ENCODE results near the gene ANO10.
"Not testable (repeated sequence)": the region's sequence is repeated elsewhere in the genome, so short reads cannot be mapped to it uniquely, and the experiment has no call there.

Gene ANO10

DNA sequence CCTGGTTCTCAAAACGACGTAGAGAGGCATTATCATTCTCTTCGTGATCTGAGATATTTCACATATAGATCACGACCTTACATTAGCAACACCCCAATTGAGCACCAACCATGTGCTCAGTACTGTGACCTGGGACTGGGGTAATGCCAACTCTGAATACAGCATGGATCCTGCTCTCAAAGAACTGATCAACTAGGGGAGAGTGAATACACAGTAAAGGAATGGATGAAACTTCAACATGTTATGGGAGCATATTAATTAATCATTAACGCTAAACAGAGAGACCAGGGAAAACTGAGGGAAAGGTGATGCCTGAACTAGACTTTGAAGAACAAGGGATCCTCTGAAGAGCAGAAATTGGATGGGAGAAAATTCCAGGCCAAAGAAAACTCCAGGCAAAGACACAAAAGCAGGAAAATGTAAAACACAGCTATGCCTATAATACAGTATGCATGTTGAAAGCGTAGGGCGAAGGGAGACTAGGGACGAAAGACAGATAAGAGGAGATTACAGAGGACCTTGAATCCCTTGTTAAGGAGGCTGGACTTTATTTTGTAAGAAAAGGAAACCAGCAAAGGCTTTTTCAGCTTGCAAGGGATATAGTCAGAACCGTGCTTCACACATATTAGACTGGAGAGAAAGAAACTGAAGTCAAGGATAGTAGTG is 105.7 kb downstream of the ANO10 start:
- DNase-seq (ENCODE audit: low read depth) = no peak

DNA sequence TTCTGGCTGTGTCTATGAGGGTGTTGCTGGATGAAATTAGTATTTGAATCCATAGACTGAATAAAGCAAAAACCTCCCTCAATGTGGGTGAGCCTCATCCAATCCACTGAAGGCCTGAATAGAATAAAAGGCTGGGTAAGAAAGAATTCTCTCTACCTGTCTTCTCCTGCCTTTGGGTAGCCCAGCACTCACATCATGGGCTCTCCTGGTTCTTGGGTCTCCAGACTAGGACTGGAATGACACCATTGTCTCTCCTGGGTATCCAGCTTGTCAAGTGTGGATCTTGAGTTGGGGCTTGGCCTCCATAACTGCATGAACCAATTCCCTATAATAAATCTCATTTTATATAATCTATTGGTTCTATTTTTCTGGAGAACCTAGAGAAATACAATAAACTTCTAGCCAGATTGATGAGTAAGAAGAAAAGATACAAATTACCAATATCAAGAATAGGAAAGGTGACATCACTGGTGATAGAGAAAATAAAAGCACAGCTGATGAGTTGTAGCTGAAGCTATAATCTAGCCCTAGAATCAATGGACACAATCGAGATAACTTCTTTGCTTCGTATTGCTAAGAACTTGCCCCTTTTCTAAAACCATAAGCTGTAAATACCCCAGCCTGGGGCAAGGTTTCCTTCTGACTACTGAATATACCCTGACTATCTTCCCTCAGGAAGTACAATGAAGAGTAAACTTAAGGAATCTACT is 106.4 kb downstream of the ANO10 start:
- DNase-seq (ENCODE audit: low read depth) = no peak

DNA sequence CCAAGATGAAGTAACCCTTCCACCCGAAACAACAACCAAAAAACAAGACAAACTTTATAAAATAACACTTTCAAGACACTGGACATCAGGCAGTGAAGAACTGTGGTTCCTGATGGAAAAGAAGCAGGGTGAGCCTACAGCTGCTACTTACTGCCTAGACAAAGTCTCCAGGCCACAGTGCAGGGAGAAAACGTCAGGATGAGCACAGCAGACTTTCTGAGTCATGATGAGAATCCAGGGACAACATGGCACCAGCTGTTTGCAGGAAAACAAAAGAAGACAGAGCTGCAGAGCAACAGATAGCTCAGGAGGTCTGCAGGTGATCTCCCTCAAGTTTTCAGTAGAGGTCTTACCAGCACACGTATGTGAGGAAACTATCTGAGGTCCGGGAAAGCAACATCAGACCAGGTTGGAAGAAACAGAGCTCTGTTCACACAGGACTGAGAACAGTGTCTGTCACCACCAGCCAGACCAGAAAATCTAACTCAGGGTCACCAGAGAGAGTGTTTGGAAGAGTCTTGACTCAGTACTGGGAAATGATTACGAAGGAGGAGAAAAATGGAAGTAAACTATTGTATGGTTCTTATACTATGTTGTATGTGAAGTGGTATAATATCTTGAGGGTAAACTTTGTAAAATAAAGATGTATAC is 108.9 kb downstream of the ANO10 start:
- DNase-seq (ENCODE audit: low read depth) = peak; percentile 37

GRCh38 chr3:43506644-43507043 is 115.2 kb downstream of the ANO10 start:
- no peak for DNase-seq (ENCODE audit: low read depth)

DNA sequence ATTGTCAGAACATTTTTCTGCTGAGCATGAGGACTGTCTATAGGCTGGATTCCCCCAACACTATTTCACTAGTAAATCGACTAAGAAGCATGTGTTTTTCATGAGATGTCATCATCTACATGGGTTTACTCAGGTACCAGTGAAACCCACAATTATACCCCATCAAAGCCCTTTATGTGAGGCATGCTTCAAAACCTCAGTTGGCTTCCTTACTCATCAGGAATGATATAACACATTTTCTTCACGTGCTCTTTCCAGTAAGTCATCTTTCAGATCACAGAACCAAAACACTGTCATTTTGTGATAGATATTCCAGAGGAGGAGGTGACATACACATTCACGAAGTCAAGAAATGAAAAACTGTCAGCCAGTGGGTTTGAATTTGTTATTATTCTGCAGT is 116.5 kb downstream of the ANO10 start:
- no peak for DNase-seq (ENCODE audit: low read depth)

GRCh38 chr3:43503067-43503728 is 118.6 kb downstream of the ANO10 start:
- no peak for DNase-seq (ENCODE audit: low read depth)

- no peak for DNase-seq (ENCODE audit: low read depth)
These were observed 122.6 kb downstream of the ANO10 start for GRCh38 chr3:43499256-43499655.

GRCh38 chr3:43497905-43498365 is 123.9 kb downstream of the ANO10 start:
- DNase-seq (ENCODE audit: low read depth) = no peak

DNA sequence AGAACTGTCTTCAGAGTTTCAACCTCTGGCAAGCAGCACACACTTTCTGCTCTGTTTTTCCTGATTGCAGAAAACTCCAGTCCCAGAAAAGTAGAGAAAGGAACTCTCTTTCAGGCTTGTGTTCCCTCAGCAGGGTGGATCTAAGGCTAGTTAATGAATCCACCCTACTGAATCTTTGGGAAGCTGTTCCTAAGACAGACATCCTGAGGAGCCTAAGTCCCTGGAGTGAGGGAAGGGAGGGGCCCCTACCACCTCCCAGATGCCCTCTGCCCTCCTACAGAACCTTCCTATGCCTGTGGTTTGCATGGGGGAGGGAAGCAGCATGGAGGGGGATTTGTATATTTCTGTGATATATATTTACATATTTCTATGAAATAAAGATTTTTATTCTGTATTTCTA is 124.4 kb downstream of the ANO10 start:
- no peak for DNase-seq (ENCODE audit: low read depth)

DNA sequence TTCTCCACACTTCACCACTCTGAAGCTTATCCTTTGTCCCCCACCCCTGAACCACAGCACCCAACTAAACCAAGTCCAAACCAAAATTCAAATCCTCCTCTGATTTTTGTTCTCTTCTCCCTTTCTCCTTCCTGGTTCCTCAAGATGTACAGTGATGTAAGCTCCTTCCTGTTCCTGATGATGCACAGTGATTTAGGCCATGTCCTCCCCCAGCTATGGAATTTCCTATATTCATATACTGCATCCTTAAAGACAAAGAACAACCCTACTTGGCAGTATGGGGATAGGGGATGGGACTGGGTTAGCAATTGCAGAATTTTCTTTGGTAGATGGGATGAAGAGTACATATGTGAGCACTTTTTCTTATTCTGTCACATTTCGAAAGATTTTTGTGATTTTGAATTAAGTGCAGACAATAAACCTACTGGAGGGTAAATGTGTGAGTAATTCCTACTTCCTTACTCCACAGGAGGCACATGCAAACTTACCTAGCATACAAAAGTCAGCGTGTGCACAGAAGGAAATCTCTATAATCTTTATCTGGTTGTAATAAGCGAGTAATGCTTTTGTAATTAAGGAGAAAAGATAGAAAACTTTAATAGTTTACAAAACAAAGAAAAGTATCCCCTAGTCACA is 125.0 kb downstream of the ANO10 start:
- DNase-seq (ENCODE audit: low read depth) = no peak

GRCh38 chr3:43492932-43493331 is 128.9 kb downstream of the ANO10 start:
- DNase-seq (ENCODE audit: low read depth) = not testable (repeated sequence)

GRCh38 chr3:43491807-43492206 is 130.0 kb downstream of the ANO10 start:
- not testable (repeated sequence) for DNase-seq (ENCODE audit: low read depth)

- DNase-seq (ENCODE audit: low read depth) = no peak
These were observed 131.1 kb downstream of the ANO10 start for GRCh38 chr3:43490640-43491185.

GRCh38 chr3:43489930-43490329 is 131.9 kb downstream of the ANO10 start:
- no peak for DNase-seq (ENCODE audit: low read depth)

- no peak for DNase-seq (ENCODE audit: low read depth)
These were observed 135.9 kb downstream of the ANO10 start for GRCh38 chr3:43485931-43486330.

GRCh38 chr3:43484926-43485488 is 136.8 kb downstream of the ANO10 start:
- no peak for DNase-seq (ENCODE audit: low read depth)

GRCh38 chr3:43481375-43481774 is 140.4 kb downstream of the ANO10 start:
- DNase-seq (ENCODE audit: low read depth) = no peak

- DNase-seq (ENCODE audit: low read depth) = not testable (repeated sequence)
These were observed 143.0 kb downstream of the ANO10 start for GRCh38 chr3:43478839-43479238.

GRCh38 chr3:43478118-43478785 is 143.6 kb downstream of the ANO10 start:
- no peak for DNase-seq (ENCODE audit: low read depth)

- DNase-seq (ENCODE audit: low read depth) = no peak
These were observed 144.2 kb downstream of the ANO10 start for GRCh38 chr3:43477600-43477999.

GRCh38 chr3:43473737-43474136 is 148.1 kb downstream of the ANO10 start:
- DNase-seq (ENCODE audit: low read depth) = no peak

Measured in GM04504 (cell line).